ENCODE measurements around the gene GPR42. TPM values are rescaled to one million over a fixed set of nuclear protein-coding genes. Genes with fewer than 3 reads are reported as not detected.

Gene GPR42
- total RNA-seq, 1 experiment from 2014 or later, result not detected

DNA sequence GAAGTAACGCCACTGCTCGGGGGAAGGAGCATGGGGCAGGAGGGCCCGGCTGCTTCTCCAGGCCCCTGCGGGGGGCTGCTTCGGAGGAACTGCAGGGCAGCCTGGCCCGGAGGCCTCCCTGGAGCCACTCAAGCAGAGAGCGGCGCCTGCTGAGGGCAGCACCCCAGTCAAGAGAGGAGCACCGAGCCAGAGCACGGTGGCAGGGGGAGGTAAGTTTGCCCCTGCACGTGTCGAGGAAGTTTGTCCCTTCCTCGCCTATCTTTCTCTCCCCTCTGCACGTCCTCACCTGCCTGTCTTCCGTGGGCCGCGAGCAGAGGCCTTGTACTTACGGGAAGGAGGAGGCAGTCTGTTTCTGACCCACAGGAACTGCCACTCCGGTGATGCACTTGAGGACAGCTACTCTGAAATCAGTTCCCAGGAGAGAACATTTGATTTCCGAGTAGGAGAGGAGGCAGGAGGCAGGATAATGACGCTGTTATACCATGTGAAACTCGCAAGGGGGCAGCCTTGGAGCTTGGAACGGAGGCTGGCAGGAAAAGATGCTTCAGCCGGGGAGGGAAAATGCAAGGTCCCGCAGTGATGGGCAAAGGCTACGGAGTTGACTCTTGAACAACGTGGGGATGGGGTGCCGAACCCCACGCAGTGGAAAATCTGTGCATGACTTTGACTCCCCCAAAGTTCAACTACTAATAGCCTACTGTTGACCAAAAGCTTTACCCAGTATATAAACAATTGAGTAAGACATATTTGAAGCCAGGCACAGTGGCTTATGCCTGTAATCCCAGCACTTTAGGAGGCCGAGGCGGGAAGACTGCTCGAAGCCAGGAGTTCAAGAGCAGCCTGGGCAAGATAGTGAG is 18.2 kb upstream of the GPR42 start:
- intact Hi-C loops (cut with micrococcal nuclease; ENCODE audit: unreplicated experiment), result loop anchor here (1.0 to 10.0 kb wide), 3 partner anchors 116 to 292 kb away; partner anchors contain the start of genes COX6B1 and ETV2
- no TSS peak for BruUV-seq (replicated peaks)
- Histone ChIP-seq H3K4me1 (ENCODE audit: insufficient read depth, low read length, poor library complexity, severe bottlenecking) (peaks cover 19% of the 10 kb centered on the region), H3K9me3 (ENCODE audit: low read depth, low read length, poor library complexity, severe bottlenecking) (no peaks in the 10 kb centered on the region), H3K27me3 (replicated peaks; ENCODE audit: insufficient read depth, low read depth, low read length, poor library complexity) (no peaks in the 10 kb centered on the region), H3K4me3 (ENCODE audit: low read depth, low read length, poor library complexity, severe bottlenecking) (no peak overlapping the region), H3K27ac (ENCODE audit: low read depth, low read length, poor library complexity, severe bottlenecking) (no peak overlapping the region), H3K36me3 (ENCODE audit: insufficient read depth, low read length, poor library complexity, severe bottlenecking) (no peaks in the 10 kb centered on the region)
- ChIA-PET CTCF (interaction anchor here (0.5 to 2.3 kb wide), 4 partner anchors 116 to 211 kb away, joined by 3 to 23 read pairs (median 8); no protein-coding TSS in a partner anchor), POLR2A (ENCODE audit: low non-redundant PET) (interaction anchor here (0.6 kb wide), 1 partner anchor 79 kb away, joined by 3 read pairs; no protein-coding TSS in a partner anchor)
- DNase-seq (ENCODE audit: low spot score), result peak; percentile 82
- TF ChIP-seq, protein P1, sequence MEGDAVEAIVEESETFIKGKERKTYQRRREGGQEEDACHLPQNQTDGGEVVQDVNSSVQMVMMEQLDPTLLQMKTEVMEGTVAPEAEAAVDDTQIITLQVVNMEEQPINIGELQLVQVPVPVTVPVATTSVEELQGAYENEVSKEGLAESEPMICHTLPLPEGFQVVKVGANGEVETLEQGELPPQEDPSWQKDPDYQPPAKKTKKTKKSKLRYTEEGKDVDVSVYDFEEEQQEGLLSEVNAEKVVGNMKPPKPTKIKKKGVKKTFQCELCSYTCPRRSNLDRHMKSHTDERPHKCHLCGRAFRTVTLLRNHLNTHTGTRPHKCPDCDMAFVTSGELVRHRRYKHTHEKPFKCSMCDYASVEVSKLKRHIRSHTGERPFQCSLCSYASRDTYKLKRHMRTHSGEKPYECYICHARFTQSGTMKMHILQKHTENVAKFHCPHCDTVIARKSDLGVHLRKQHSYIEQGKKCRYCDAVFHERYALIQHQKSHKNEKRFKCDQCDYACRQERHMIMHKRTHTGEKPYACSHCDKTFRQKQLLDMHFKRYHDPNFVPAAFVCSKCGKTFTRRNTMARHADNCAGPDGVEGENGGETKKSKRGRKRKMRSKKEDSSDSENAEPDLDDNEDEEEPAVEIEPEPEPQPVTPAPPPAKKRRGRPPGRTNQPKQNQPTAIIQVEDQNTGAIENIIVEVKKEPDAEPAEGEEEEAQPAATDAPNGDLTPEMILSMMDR (conservative IDR thresholded peaks at IDR 0.05; ENCODE audit: low read depth, low read length), result peak; percentile 83
- TF ChIP-seq EZH2 (IDR thresholded peaks at IDR 0.05; ENCODE audit: borderline replicate concordance, low read depth, low read length, poor library complexity, severe bottlenecking), result no peak

- Histone ChIP-seq H3K9me3 (ENCODE audit: low read depth, low read length, poor library complexity, severe bottlenecking) (no peaks in the 10 kb centered on the region), H3K27ac (ENCODE audit: low read depth, low read length, poor library complexity, severe bottlenecking) (no peak overlapping the region), H3K4me3 (ENCODE audit: low read depth, low read length, poor library complexity, severe bottlenecking) (no peak overlapping the region), H3K4me1 (ENCODE audit: insufficient read depth, low read length, poor library complexity, severe bottlenecking) (peaks cover 27% of the 10 kb centered on the region), H3K27me3 (replicated peaks; ENCODE audit: insufficient read depth, low read depth, low read length, poor library complexity) (no peaks in the 10 kb centered on the region), H3K36me3 (ENCODE audit: insufficient read depth, low read length, poor library complexity, severe bottlenecking) (no peaks in the 10 kb centered on the region)
- no peak for TF ChIP-seq EZH2 (IDR thresholded peaks at IDR 0.05; ENCODE audit: borderline replicate concordance, low read depth, low read length, poor library complexity, severe bottlenecking)
- TF ChIP-seq, protein P1 (conservative IDR thresholded peaks at IDR 0.05; ENCODE audit: low read depth, low read length), result no peak
- no TSS peak for BruUV-seq (replicated peaks)
- intact Hi-C loops (cut with micrococcal nuclease; ENCODE audit: unreplicated experiment), result loop anchor here (2.0 to 10.0 kb wide), 2 partner anchors 115 to 291 kb away; partner anchors contain the start of genes COX6B1 and ETV2
- POLR2A ChIA-PET (ENCODE audit: low non-redundant PET), result no interaction called here
- DNase-seq (ENCODE audit: low spot score), result no peak
- CTCF ChIA-PET, result interaction anchor here (0.6 to 2.3 kb wide), 3 partner anchors 115 to 607 kb away, joined by 3 to 23 read pairs (median 3); no protein-coding TSS in a partner anchor
Observed at GRCh38 chr19:35353635-35354034, 17.2 kb upstream of the GPR42 start.

DNA sequence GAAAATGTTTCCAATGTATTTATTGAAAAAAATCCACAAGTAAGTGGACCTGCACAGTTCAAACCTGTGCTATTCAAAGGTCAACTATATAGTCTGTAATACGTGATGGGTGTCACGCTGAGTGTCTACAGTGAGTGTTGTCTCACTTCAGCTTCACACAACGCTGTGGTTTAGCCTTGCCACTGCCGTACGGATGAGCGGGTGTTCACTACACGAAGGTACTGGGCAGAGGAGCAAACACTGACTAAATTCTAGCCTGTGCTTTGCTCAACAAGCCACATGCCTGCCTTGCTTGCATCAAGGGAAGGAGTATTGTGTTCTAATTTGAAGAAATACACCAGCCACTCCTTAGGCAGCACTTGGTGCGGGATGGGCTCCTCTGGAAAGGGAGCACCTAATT is 16.0 kb upstream of the GPR42 start:
- Histone ChIP-seq H3K9me3 (ENCODE audit: low read depth, low read length, poor library complexity, severe bottlenecking) (no peaks in the 10 kb centered on the region), H3K4me1 (ENCODE audit: insufficient read depth, low read length, poor library complexity, severe bottlenecking) (peaks cover 27% of the 10 kb centered on the region), H3K27me3 (replicated peaks; ENCODE audit: insufficient read depth, low read depth, low read length, poor library complexity) (no peaks in the 10 kb centered on the region), H3K4me3 (ENCODE audit: low read depth, low read length, poor library complexity, severe bottlenecking) (no peak overlapping the region), H3K27ac (ENCODE audit: low read depth, low read length, poor library complexity, severe bottlenecking) (no peak overlapping the region), H3K36me3 (ENCODE audit: insufficient read depth, low read length, poor library complexity, severe bottlenecking) (no peaks in the 10 kb centered on the region)
- no TSS peak for BruUV-seq (replicated peaks)
- POLR2A ChIA-PET (ENCODE audit: low non-redundant PET), result no interaction called here
- intact Hi-C loops (cut with micrococcal nuclease; ENCODE audit: unreplicated experiment), result loop anchor here (10.0 kb wide), 1 partner anchor 290 kb away; the partner anchor contains the start of genes COX6B1 and ETV2
- no peak for DNase-seq (ENCODE audit: low spot score)
- CTCF ChIA-PET, result no interaction called here
- TF ChIP-seq EZH2 (IDR thresholded peaks at IDR 0.05; ENCODE audit: borderline replicate concordance, low read depth, low read length, poor library complexity, severe bottlenecking), result no peak
- TF ChIP-seq, protein P1 (conservative IDR thresholded peaks at IDR 0.05; ENCODE audit: low read depth, low read length), result no peak
